HL-60 (cell line): ENCODE results near the gene NALCN.

Source experiments
- CTCF ChIP-seq: IDR thresholded peaks from one replicate; pipeline ENCODE4 v1.5.1; 2011; ENCODE audit warnings: low read length, control low read depth, inconsistent platforms; ENCODE audit not compliant: insufficient read depth
- GABPA ChIP-seq: IDR thresholded peaks from 2 replicates; pipeline ENCODE4 v1.6.1; 2012; ENCODE audit warnings: low read depth
- POLR2AphosphoS5 ChIP-seq: IDR thresholded peaks from 2 replicates; pipeline ENCODE4 v1.6.1; 2012; ENCODE audit warnings: low read depth
- SPI1 ChIP-seq: IDR thresholded peaks from 2 replicates; pipeline ENCODE4 v1.6.1; 2012; ENCODE audit warnings: low read depth, mild to moderate bottlenecking, borderline replicate concordance

GRCh38 chr13:101384929-101385328 lies 31.4 kb downstream of the NALCN start:
- no peak for TF ChIP-seq CTCF
- no peak for TF ChIP-seq GABPA
- no peak for TF ChIP-seq POLR2AphosphoS5
- no peak for TF ChIP-seq SPI1
